ENCODE data around the gene TTC23.

- TF ChIP-seq, protein P1, sequence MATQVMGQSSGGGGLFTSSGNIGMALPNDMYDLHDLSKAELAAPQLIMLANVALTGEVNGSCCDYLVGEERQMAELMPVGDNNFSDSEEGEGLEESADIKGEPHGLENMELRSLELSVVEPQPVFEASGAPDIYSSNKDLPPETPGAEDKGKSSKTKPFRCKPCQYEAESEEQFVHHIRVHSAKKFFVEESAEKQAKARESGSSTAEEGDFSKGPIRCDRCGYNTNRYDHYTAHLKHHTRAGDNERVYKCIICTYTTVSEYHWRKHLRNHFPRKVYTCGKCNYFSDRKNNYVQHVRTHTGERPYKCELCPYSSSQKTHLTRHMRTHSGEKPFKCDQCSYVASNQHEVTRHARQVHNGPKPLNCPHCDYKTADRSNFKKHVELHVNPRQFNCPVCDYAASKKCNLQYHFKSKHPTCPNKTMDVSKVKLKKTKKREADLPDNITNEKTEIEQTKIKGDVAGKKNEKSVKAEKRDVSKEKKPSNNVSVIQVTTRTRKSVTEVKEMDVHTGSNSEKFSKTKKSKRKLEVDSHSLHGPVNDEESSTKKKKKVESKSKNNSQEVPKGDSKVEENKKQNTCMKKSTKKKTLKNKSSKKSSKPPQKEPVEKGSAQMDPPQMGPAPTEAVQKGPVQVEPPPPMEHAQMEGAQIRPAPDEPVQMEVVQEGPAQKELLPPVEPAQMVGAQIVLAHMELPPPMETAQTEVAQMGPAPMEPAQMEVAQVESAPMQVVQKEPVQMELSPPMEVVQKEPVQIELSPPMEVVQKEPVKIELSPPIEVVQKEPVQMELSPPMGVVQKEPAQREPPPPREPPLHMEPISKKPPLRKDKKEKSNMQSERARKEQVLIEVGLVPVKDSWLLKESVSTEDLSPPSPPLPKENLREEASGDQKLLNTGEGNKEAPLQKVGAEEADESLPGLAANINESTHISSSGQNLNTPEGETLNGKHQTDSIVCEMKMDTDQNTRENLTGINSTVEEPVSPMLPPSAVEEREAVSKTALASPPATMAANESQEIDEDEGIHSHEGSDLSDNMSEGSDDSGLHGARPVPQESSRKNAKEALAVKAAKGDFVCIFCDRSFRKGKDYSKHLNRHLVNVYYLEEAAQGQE (IDR thresholded peaks at IDR 0.05; ENCODE audit: insufficient read depth in 1 of 2, low read depth in 2 of 2, low read length in 2 of 2): no peak
- TF ChIP-seq POLR2AphosphoS5 (IDR thresholded peaks at IDR 0.05; ENCODE audit: low read depth, low read length) (no peak), FOXP2 (optimal IDR thresholded peaks at IDR 0.05; ENCODE audit: borderline replicate concordance, extremely low read depth, extremely low read length, insufficient read depth) (no peak)
These were observed 107.4 kb downstream of the TTC23 start for GRCh38 chr15:99141943-99142342.

Measured in PFSK-1 (cell line).